Upper lobe of left lung (tissue), 6 donors: ENCODE measurements around the gene NAALADL1. TPM values are rescaled to one million over a fixed set of nuclear protein-coding genes. Genes with fewer than 3 reads are reported as not detected.

Source experiments
- ATAC-seq, 2 donors: fragments of 200-7000 bp; cut with Tn5 transposase; one replicate each; pipeline ENCODE4 v1.9.1; 2022; ENCODE audit warnings: mild to moderate bottlenecking in 2 of 2, moderate library complexity in 2 of 2; ENCODE audit not compliant: low FRiP score in 2 of 2
- DNase-seq, 2 donors: peaks; one replicate each; pipeline ENCODE4 v3.0.0-alpha.2; 2019 to 2020
- H3K27ac ChIP-seq, 4 donors: fragments of 200-600 bp; sonication (generic); one replicate each; pipeline ENCODE4 v1.5.1; 2016 to 2019
- H3K27me3 ChIP-seq, 4 donors: fragments of 200-600 bp; sonication (generic); one replicate each; pipeline ENCODE4 v1.5.1; 2017 to 2019
- H3K36me3 ChIP-seq, 4 donors: fragments of 200-600 bp; sonication (generic); one replicate each; pipeline ENCODE4 v1.5.1; 2016 to 2019
- H3K4me1 ChIP-seq, 4 donors: fragments of 200-600 bp; sonication (generic); one replicate each; pipeline ENCODE4 v1.5.1; 2018 to 2019
- H3K4me3 ChIP-seq, 4 donors: fragments of 200-600 bp; sonication (generic); one replicate each; pipeline ENCODE4 v1.5.1; 2017 to 2019; ENCODE audit warnings: mild to moderate bottlenecking in 2 of 4, moderate library complexity in 1 of 4
- H3K9me3 ChIP-seq, 4 donors: fragments of 200-600 bp; sonication (generic); one replicate each; pipeline ENCODE4 v1.5.1; 2018 to 2019
- EP300 ChIP-seq, 4 donors: sonication (generic); formaldehyde crosslinking; IDR thresholded peaks; one replicate each; pipeline ENCODE4 v1.5.1; 2017; ENCODE audit warnings: antibody characterized with exemption in 4 of 4, control low read depth in 2 of 4
- POLR2A ChIP-seq, 4 donors: fragments of 450-650 bp; IDR thresholded peaks; one replicate each; pipeline ENCODE4 v1.5.1; 2016 to 2017; ENCODE audit warnings: antibody characterized with exemption in 4 of 4, mild to moderate bottlenecking in 2 of 4
- POLR2AphosphoS5 ChIP-seq, 2 donors: sonication (generic); formaldehyde crosslinking; IDR thresholded peaks; one replicate each; pipeline ENCODE4 v1.5.1; 2017; ENCODE audit warnings: antibody characterized with exemption in 2 of 2
- WGBS, 2 donors: methylation state at CpG; one replicate each; pipeline ENCODE4 v1.1.5; 2017 to 2018; 5-methylcytosine and 5-hydroxymethylcytosine counted together
- total RNA-seq, 6 donors: library from RNA; depleted of rRNA in 4 of 6; stranded (reverse); fragments of >200 nt in 4 of 6; gene quantifications; one replicate each; pipeline versions ENCODE4 v1.1.0 to v1.2.1, GENCODE V29; 2016 to 2021
- TF ChIP-seq, protein P1 (sequence below), 6 experiments: fragments of 450-650 bp in 4 of 6; fragments of 200-600 bp in 2 of 6; sonication (generic) in 2 of 6; IDR thresholded peaks; one replicate each; pipeline ENCODE4 v1.5.1; 2016 to 2019; ENCODE audit warnings: antibody characterized with exemption in 6 of 6
- donor health status: DM: no; HTN: no; CAD: no; lungs with moderate emphysema.
- donor health status: DM: no; HTN: yes; CAD: no; lungs with severe emphysema.

Gene NAALADL1
- total RNA-seq, 6 donors from 2014 or later, result 5.9 to 27.2 (median 9.1) TPM

- no peak overlapping the region for H3K27ac ChIP-seq
- no peaks in the 10 kb centered on the region for H3K27me3 ChIP-seq
- no peak for TF ChIP-seq POLR2A (IDR thresholded peaks at IDR 0.05)
- TF ChIP-seq, protein P1, sequence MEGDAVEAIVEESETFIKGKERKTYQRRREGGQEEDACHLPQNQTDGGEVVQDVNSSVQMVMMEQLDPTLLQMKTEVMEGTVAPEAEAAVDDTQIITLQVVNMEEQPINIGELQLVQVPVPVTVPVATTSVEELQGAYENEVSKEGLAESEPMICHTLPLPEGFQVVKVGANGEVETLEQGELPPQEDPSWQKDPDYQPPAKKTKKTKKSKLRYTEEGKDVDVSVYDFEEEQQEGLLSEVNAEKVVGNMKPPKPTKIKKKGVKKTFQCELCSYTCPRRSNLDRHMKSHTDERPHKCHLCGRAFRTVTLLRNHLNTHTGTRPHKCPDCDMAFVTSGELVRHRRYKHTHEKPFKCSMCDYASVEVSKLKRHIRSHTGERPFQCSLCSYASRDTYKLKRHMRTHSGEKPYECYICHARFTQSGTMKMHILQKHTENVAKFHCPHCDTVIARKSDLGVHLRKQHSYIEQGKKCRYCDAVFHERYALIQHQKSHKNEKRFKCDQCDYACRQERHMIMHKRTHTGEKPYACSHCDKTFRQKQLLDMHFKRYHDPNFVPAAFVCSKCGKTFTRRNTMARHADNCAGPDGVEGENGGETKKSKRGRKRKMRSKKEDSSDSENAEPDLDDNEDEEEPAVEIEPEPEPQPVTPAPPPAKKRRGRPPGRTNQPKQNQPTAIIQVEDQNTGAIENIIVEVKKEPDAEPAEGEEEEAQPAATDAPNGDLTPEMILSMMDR (IDR thresholded peaks at IDR 0.05), result no peak
- TF ChIP-seq POLR2AphosphoS5 (IDR thresholded peaks at IDR 0.05), result no peak
- TF ChIP-seq EP300 (IDR thresholded peaks at IDR 0.05), result no peak
- DNase-seq (no peak), ATAC-seq (no peak)
- H3K9me3 ChIP-seq, result no peaks in the 10 kb centered on the region
- no peak overlapping the region for H3K4me3 ChIP-seq
- 93 to 96% methylated on average over 6 of the region's 6 CpGs for WGBS, 2 donors
- H3K4me1 ChIP-seq, result peaks cover 11 to 23% (median 15%) of the 10 kb centered on the region in 4 donors
- H3K36me3 ChIP-seq, result peaks cover 0 to 37% (median 27%) of the 10 kb centered on the region in 4 donors
Observed at GRCh38 chr11:65017937-65018336, 40.4 kb downstream of the NAALADL1 start.

GRCh38 chr11:65016705-65017104 is 41.6 kb downstream of the NAALADL1 start:
- no peak for TF ChIP-seq POLR2AphosphoS5 (IDR thresholded peaks at IDR 0.05)
- TF ChIP-seq, protein P1 (IDR thresholded peaks at IDR 0.05), result no peak
- TF ChIP-seq EP300 (IDR thresholded peaks at IDR 0.05), result no peak
- no peak for TF ChIP-seq POLR2A (IDR thresholded peaks at IDR 0.05)
- no peaks in the 10 kb centered on the region for H3K27me3 ChIP-seq
- no peak overlapping the region for H3K27ac ChIP-seq
- H3K9me3 ChIP-seq, result no peaks in the 10 kb centered on the region
- ATAC-seq (no peak), DNase-seq (no peak)
- H3K36me3 ChIP-seq, result peaks cover 0 to 31% (median 21%) of the 10 kb centered on the region in 4 donors
- no peak overlapping the region for H3K4me3 ChIP-seq
- 92 to 98% methylated on average over 4 of the region's 4 CpGs for WGBS, 2 donors
- H3K4me1 ChIP-seq, result peaks cover 15 to 27% (median 21%) of the 10 kb centered on the region in 4 donors

DNA sequence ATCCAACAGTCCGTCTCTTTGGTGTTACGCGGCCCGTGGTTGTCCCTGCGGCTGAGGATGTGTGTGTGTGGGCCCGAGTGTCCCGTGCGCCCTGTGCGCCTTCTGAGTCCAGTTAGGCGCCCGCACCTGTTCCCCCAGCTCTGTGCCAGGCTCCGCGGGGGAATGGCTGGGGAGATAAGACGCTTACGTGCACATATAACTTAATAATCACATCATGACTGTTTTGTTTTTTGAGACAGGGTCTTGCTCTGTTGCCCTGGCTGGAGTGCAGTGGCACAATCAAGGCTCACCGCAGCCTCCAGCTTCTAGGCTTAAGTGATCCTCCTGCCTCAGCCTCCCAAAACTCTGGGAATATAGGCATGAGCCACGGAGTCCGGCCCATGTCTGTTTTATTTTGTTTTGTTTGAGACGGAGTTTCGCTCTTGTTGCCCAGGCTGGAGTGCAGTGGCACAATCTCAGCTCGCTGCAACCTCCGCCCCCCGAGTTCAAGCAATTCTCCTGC is 43.6 kb downstream of the NAALADL1 start:
- Histone ChIP-seq H3K27me3 (no peaks in the 10 kb centered on the region), H3K9me3 (no peaks in the 10 kb centered on the region), H3K4me3 (peak overlapping the region; percentile 56 to 83 (median 68)), H3K27ac (peak overlapping the region; percentile 95 to 98 (median 97)), H3K36me3 (peaks cover 0 to 13% (median 9%) of the 10 kb centered on the region in 4 donors), H3K4me1 (peaks cover 15 to 27% (median 21%) of the 10 kb centered on the region in 4 donors)
- WGBS, 2 donors, result 41 to 90% methylated on average over 8 to 18 of the region's 23 CpGs
- no peak for TF ChIP-seq POLR2AphosphoS5 (IDR thresholded peaks at IDR 0.05)
- TF ChIP-seq, protein P1 (IDR thresholded peaks at IDR 0.05), result no peak
- no peak for DNase-seq
- ATAC-seq, result peak in 1 of 2 donors; percentile 3

DNA sequence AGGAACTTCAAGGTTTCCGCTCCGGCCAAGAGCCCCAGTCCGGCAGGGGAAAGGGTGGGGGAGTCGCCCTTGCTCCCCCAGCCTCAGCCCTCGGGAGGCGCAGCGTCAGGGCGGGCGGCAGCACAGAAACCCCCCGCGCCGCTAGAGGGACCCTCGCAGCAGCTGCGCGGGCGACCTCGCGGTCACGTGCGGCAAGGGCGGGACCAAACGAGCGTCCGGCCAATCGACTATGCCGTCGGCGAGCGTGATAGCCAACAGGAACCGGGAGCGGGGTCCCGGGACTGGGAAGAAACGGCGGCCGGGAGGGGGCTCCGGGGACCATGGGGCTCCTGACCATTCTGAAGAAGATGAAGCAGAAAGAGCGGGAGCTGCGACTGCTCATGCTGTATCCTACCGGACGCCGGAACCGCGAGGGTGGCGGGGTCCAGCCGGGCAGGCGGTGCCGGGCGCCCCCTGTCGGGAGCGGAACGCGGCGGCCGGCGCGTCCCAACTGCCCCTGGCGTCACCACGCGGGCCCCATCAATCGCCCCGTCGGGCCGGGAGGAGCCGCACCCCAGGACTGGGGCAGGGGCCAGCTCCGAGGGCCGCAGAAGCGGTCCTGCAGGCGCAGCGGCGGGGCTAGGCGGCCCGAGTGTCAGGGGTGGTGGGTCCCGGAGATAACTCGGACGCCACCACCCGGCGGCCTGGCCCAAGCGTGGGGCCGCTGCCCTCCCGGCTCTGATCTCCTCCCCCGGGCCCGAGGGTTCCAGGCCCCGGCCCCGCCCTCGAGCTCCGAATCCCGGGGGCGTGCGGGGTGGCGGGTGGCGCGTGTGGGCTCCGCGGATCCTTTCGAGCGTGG is 44.2 kb downstream of the NAALADL1 start, which contains the start of gene ARL2:
TSS of gene ARL2 (plus strand) at position 273 of the 838 bp plus-strand sequence. CDS start at position 321, 48 bp downstream.
- Histone ChIP-seq H3K4me3 (peak within 1 kb of the TSS; percentile 56 to 83 (median 68)), H3K9me3 (no peaks in the 10 kb centered on the region), H3K36me3 (peaks cover 0 to 11% (median 7%) of the 10 kb centered on the region in 4 donors), H3K27me3 (no peaks in the 10 kb centered on the region), H3K4me1 (peaks cover 15 to 27% (median 21%) of the 10 kb centered on the region in 4 donors), H3K27ac (peak within 1 kb of the TSS; percentile 95 to 98 (median 97))
- ATAC-seq, result peak; percentile 89 to 95
- peak; percentile 92 to 97 for DNase-seq
- WGBS, 2 donors, result 0 to 1% methylated on average over 6 to 25 of the region's 96 CpGs
- TF ChIP-seq EP300 (IDR thresholded peaks at IDR 0.05) (no peak), POLR2A (IDR thresholded peaks at IDR 0.05) (peak in 1 of 4 donors; percentile 52), POLR2AphosphoS5 (IDR thresholded peaks at IDR 0.05) (peak in 1 of 2 donors; percentile 39)
- TF ChIP-seq, protein P1 (IDR thresholded peaks at IDR 0.05), result peak; percentile 80 to 98 (median 96)
